Endothelial cell of umbilical vein (primary cell): Measurements from ENCODE around the gene SSNA1. TPM values are rescaled to one million over a fixed set of nuclear protein-coding genes. Genes with fewer than 3 reads are reported as not detected.

Source experiments
- BruUV-seq: library from RNA; stranded (reverse); fragments of 400-500 nt; replicated peaks from 2 replicates; lab custom pipeline; 2021; lab: Mats Ljungman, UMichigan
- CTCF ChIA-PET: fragments of 300-600, 350-600 bp; sonication (Branson Sonifier 250); formaldehyde crosslinking; loops from one replicate; lab custom pipeline; 2021; ENCODE audit warnings: antibody characterized with exemption, inconsistent platforms; lab: Charles Lee
- POLR2A ChIA-PET: fragments of 300-600, 350-600 bp; sonication (Branson Sonifier 250); formaldehyde crosslinking; loops from one replicate; lab custom pipeline; 2021; ENCODE audit warnings: antibody characterized with exemption, inconsistent platforms; lab: Charles Lee
- DNase-seq: peaks from one replicate; pipeline ENCODE4 v3.0.0-alpha.2; 2011; ENCODE audit warnings: low read depth, low spot score
- FAIRE-seq: peaks from 2 replicates; lab custom pipeline; 2011; peaks lifted over from hg19 to GRCh38; lab: Jason Lieb, UNC
- H2AFZ ChIP-seq: 2 replicates; pipeline ENCODE4 v1.6.0; 2012; ENCODE audit warnings: low read depth, low read length, control low read depth, inconsistent platforms
- H3K27ac ChIP-seq: 2 replicates; pipeline ENCODE4 v1.5.1; 2011; ENCODE audit warnings: low read depth, mild to moderate bottlenecking, control low read depth, low read length, moderate library complexity; ENCODE audit not compliant: insufficient read depth
- H3K27me3 ChIP-seq, 2 experiments: 2 replicates each; pipeline versions ENCODE4 v1.6.0 to v1.6.1; 2011; ENCODE audit warnings: low read length in 2 of 2, mixed read lengths in 1 of 2; ENCODE audit not compliant: control insufficient read depth in 2 of 2, insufficient read depth in 2 of 2
- H3K36me3 ChIP-seq, 2 experiments: 2 replicates in 1 of 2; 3 replicates in 1 of 2; pipeline ENCODE4 v1.5.1; 2011; ENCODE audit warnings: low read length in 2 of 2, mild to moderate bottlenecking in 1 of 2, moderate library complexity in 1 of 2; ENCODE audit not compliant: control insufficient read depth in 2 of 2, insufficient read depth in 2 of 2; ENCODE audit errors: extremely low read depth in 1 of 2
- H3K4me1 ChIP-seq: 3 replicates; pipeline ENCODE4 v1.5.1; 2011; ENCODE audit warnings: mild to moderate bottlenecking, low read length; ENCODE audit not compliant: control insufficient read depth, insufficient read depth; ENCODE audit errors: extremely low read depth
- H3K4me2 ChIP-seq: 2 replicates; pipeline ENCODE4 v1.6.1; 2011; ENCODE audit warnings: low read length, control low read depth, mixed read lengths; ENCODE audit not compliant: insufficient read depth
- H3K4me3 ChIP-seq, 3 experiments: fragments of 200-600 bp in 1 of 3; sonication (generic), shearing (Covaris generic) in 1 of 3; replicated peaks in 1 of 3; 2 replicates each; pipeline ENCODE4 v1.5.1; 2011 to 2016; ENCODE audit warnings: control low read depth in 3 of 3, low read length in 3 of 3, mild to moderate bottlenecking in 2 of 3, inconsistent platforms in 1 of 3, low read depth in 1 of 3, moderate library complexity in 1 of 3; ENCODE audit not compliant: insufficient read depth in 1 of 3
- H3K79me2 ChIP-seq: 2 replicates; pipeline ENCODE4 v1.6.0; 2012; ENCODE audit warnings: low read length, inconsistent platforms; ENCODE audit not compliant: control insufficient read depth, insufficient read depth
- H3K9ac ChIP-seq: replicated peaks from 2 replicates; pipeline ENCODE3; 2011; ENCODE audit warnings: low read length, control low read depth; ENCODE audit not compliant: insufficient read depth; ENCODE audit errors: extremely low read depth
- H3K9me1 ChIP-seq: replicated peaks from 3 replicates; pipeline ENCODE4 v1.6.0; 2011; ENCODE audit warnings: mild to moderate bottlenecking, low read length; ENCODE audit not compliant: control insufficient read depth, insufficient read depth; ENCODE audit errors: extremely low read depth
- H3K9me3 ChIP-seq: replicated peaks from 2 replicates; pipeline ENCODE4 v1.5.1; 2012; ENCODE audit warnings: low read length, inconsistent platforms; ENCODE audit not compliant: control insufficient read depth, insufficient read depth
- H4K20me1 ChIP-seq: replicated peaks from 2 replicates; pipeline ENCODE3; 2011; ENCODE audit warnings: mild to moderate bottlenecking, low read length; ENCODE audit not compliant: control insufficient read depth, insufficient read depth; ENCODE audit errors: extremely low read depth
- CTCF ChIP-seq, 2 donors: IDR thresholded peaks; 1 replicate in 1 of 2; 2 replicates in 1 of 2; pipeline ENCODE4 v1.5.1; 2011; ENCODE audit warnings: low read length in 2 of 2, mild to moderate bottlenecking in 2 of 2, moderate library complexity in 2 of 2, control low read depth in 1 of 2, inconsistent platforms in 1 of 2, low read depth in 1 of 2; ENCODE audit not compliant: insufficient read depth in 1 of 2; ENCODE audit errors: extremely low read depth in 1 of 2
- EZH2 ChIP-seq: IDR thresholded peaks from 2 replicates; pipeline ENCODE4 v1.6.1; 2012; ENCODE audit warnings: borderline replicate concordance, low read depth, mild to moderate bottlenecking, moderate library complexity, low read length, inconsistent platforms; ENCODE audit not compliant: severe bottlenecking
- FOS ChIP-seq: IDR thresholded peaks from 2 replicates; pipeline ENCODE4 v1.6.1; 2011; ENCODE audit warnings: mild to moderate bottlenecking, low read length, moderate library complexity, borderline replicate concordance; ENCODE audit not compliant: insufficient read depth
- GATA2 ChIP-seq: IDR thresholded peaks from 2 replicates; pipeline ENCODE4 v1.7.0; 2011; ENCODE audit warnings: low read depth, mild to moderate bottlenecking, moderate library complexity, mixed read lengths, low read length; ENCODE audit not compliant: insufficient read length, insufficient read depth
- JUN ChIP-seq: IDR thresholded peaks from 2 replicates; pipeline ENCODE4 v1.6.1; 2011; ENCODE audit warnings: borderline replicate concordance, low read depth; ENCODE audit not compliant: insufficient read length, insufficient read depth
- MYC ChIP-seq: IDR thresholded peaks from one replicate; pipeline ENCODE4 v1.6.1; 2011; ENCODE audit warnings: mild to moderate bottlenecking, low read depth, low read length
- POLR2A ChIP-seq: IDR thresholded peaks from 2 replicates; pipeline ENCODE4 v1.6.1; 2012; ENCODE audit warnings: low read depth, mild to moderate bottlenecking, control low read depth, low read length
- POLR2AphosphoS5 ChIP-seq: IDR thresholded peaks from 2 replicates; pipeline ENCODE4 v1.6.1; 2012; ENCODE audit warnings: low read depth, mild to moderate bottlenecking, control low read depth, low read length, moderate library complexity; ENCODE audit not compliant: insufficient read depth
- dilution Hi-C: fragments of 300-500 bp; cut with MboI; formaldehyde crosslinking; loops from one replicate; pipeline ENCODE4 v1.15.0; 2019; ENCODE audit warnings: low sequenced_read_pairs; ENCODE audit not compliant: extremely low pct_ligation_motif_present
- intact Hi-C: fragments of 100-400 bp; cut with micrococcal nuclease; formaldehyde crosslinking; loops from one replicate; pipeline ENCODE4 v1.10.0; 2022
- polyA plus RNA-seq, 4 experiments: library from polyadenylated mRNA; depleted of rRNA in 3 of 4; stranded (reverse) in 3 of 4; unstranded in 1 of 4; fragments of >200 nt; gene quantifications; 2 replicates each; pipeline versions ENCODE4 v1.2.1 to v1.2.3, GENCODE V29; 2011 to 2012; ENCODE audit warnings: missing spikeins in 1 of 4
- total RNA-seq: library from RNA; stranded (reverse); gene quantifications from 2 replicates; pipeline ENCODE4 v1.2.3, GENCODE V29; 2021
- TF ChIP-seq, protein P1 (sequence below): IDR thresholded peaks from 2 replicates; pipeline ENCODE4 v1.6.1; 2011; ENCODE audit not compliant: insufficient read depth, insufficient read length

The SSNA1 gene
- total and polyA plus RNA-seq, 2 donors (not counting 3 experiments of a cell fraction or from before 2014, with no cell fraction given), result 89.0 to 146 TPM

DNA sequence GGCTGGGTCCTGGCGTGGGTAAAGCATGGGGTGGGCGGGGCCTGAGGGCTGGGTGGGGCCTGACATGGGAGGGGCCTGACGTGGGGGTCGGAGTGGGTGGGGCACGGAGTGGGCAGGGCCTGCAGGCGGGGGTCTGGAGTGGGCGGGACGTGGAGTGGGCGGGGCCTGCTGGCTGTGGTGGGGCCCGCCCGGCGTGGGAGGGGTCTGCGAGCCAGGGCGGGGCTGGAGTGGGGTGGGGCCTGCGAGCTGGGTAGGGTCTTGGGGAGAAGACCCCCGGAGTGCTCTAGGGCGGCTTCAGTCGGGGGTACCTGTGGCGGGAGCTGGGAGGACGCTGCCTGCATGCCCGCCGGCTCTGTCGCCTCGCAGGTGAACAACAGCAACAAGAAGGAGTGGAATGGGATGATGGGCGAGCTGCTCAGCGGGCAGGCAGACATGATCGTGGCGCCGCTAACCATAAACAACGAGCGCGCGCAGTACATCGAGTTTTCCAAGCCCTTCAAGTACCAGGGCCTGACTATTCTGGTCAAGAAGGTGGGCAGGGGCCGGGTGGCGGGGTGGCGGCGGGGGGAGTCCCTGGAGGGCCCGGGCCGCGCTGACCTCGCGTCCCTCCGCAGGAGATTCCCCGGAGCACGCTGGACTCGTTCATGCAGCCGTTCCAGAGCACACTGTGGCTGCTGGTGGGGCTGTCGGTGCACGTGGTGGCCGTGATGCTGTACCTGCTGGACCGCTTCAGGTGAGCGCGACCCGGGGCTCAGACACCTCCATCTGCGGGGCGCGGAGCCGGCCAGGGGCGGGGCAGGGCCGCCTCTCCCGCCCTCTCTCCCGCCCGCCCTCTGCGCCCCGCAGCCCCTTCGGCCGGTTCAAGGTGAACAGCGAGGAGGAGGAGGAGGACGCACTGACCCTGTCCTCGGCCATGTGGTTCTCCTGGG lies 26.7 kb upstream of the SSNA1 start:
- DNase-seq, result no peak
- Histone ChIP-seq H3K27me3 (peaks cover 16 to 29% of the 10 kb centered on the region in 2 experiments), H3K9ac (no peak overlapping the region)

More for the DNA sequence above, 26.7 kb upstream of the SSNA1 start:
- CTCF ChIA-PET, result interaction anchor here (1.2 to 1.5 kb wide), 2 partner anchors 9 to 14 kb away, joined by 4 to 12 read pairs; no protein-coding TSS in a partner anchor
- no peaks in the 10 kb centered on the region for H3K9me3 ChIP-seq
- TF ChIP-seq JUN (no peak), MYC (no peak), POLR2AphosphoS5 (no peak), EZH2 (no peak), CTCF (IDR thresholded peaks at IDR 0.05; ENCODE audit: extremely low read depth in 1 of 2, insufficient read depth in 1 of 2, low read depth in 1 of 2, low read length in 2 of 2) (no peak), GATA2 (no peak), FOS (no peak), POLR2A (no peak)
- TF ChIP-seq, protein P1, sequence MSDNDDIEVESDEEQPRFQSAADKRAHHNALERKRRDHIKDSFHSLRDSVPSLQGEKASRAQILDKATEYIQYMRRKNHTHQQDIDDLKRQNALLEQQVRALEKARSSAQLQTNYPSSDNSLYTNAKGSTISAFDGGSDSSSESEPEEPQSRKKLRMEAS, result no peak
- no peak for FAIRE-seq
- no TSS peak for BruUV-seq
- H3K79me2 ChIP-seq, result no peaks in the 10 kb centered on the region
- no peak overlapping the region for H2AFZ ChIP-seq
- no peaks in the 10 kb centered on the region for H3K9me1 ChIP-seq
- intact Hi-C loops (no loop called here), dilution Hi-C loops (no loop called here)
- H3K4me2 ChIP-seq, result no peak overlapping the region
- no peak overlapping the region for H3K4me3 ChIP-seq
- H3K27ac ChIP-seq, result no peak overlapping the region
- H3K4me1 ChIP-seq, result peaks cover 3% of the 10 kb centered on the region
- H4K20me1 ChIP-seq, result no peaks in the 10 kb centered on the region
- no peaks in the 10 kb centered on the region for H3K36me3 ChIP-seq
- POLR2A ChIA-PET, result no interaction called here
